ENCODE results near the gene DBI.

DBI gene

GRCh38 chr2:119407430-119408220 is 40.8 kb downstream of the DBI start:
- TF ChIP-seq GATA3 (IDR thresholded peaks at IDR 0.05; ENCODE audit: low read depth, low read length) (no peak), GATA2 (IDR thresholded peaks at IDR 0.05; ENCODE audit: low read depth, low read length) (no peak)

GRCh38 chr2:119408221-119408619 is 41.4 kb downstream of the DBI start:
- TF ChIP-seq GATA2 (IDR thresholded peaks at IDR 0.05; ENCODE audit: low read depth, low read length), result no peak
- TF ChIP-seq GATA3 (IDR thresholded peaks at IDR 0.05; ENCODE audit: low read depth, low read length), result no peak

- TF ChIP-seq GATA3 (IDR thresholded peaks at IDR 0.05; ENCODE audit: low read depth, low read length), result no peak
- TF ChIP-seq GATA2 (IDR thresholded peaks at IDR 0.05; ENCODE audit: low read depth, low read length), result no peak
These were observed 42.7 kb downstream of the DBI start for GRCh38 chr2:119409506-119409905.

GRCh38 chr2:119414894-119415293 is 48.1 kb downstream of the DBI start:
- TF ChIP-seq GATA3 (IDR thresholded peaks at IDR 0.05; ENCODE audit: low read depth, low read length) (no peak), GATA2 (IDR thresholded peaks at IDR 0.05; ENCODE audit: low read depth, low read length) (no peak)

- TF ChIP-seq GATA3 (IDR thresholded peaks at IDR 0.05; ENCODE audit: low read depth, low read length) (no peak), GATA2 (IDR thresholded peaks at IDR 0.05; ENCODE audit: low read depth, low read length) (no peak)
These were observed 48.9 kb downstream of the DBI start for GRCh38 chr2:119415630-119416029.

- no peak for TF ChIP-seq GATA3 (IDR thresholded peaks at IDR 0.05; ENCODE audit: low read depth, low read length)
- TF ChIP-seq GATA2 (IDR thresholded peaks at IDR 0.05; ENCODE audit: low read depth, low read length), result no peak
These were observed 49.6 kb downstream of the DBI start for GRCh38 chr2:119416299-119416923.

- no peak for TF ChIP-seq GATA2 (IDR thresholded peaks at IDR 0.05; ENCODE audit: low read depth, low read length)
- no peak for TF ChIP-seq GATA3 (IDR thresholded peaks at IDR 0.05; ENCODE audit: low read depth, low read length)
These were observed 51.1 kb downstream of the DBI start for GRCh38 chr2:119417908-119418307.

- TF ChIP-seq GATA2 (IDR thresholded peaks at IDR 0.05; ENCODE audit: low read depth, low read length), result no peak
- TF ChIP-seq GATA3 (IDR thresholded peaks at IDR 0.05; ENCODE audit: low read depth, low read length), result no peak
These were observed 52.3 kb downstream of the DBI start for GRCh38 chr2:119419065-119419464.

- no peak for TF ChIP-seq GATA2 (IDR thresholded peaks at IDR 0.05; ENCODE audit: low read depth, low read length)
- no peak for TF ChIP-seq GATA3 (IDR thresholded peaks at IDR 0.05; ENCODE audit: low read depth, low read length)
These were observed 53.2 kb downstream of the DBI start for GRCh38 chr2:119419803-119420508.

GRCh38 chr2:119421304-119421703 is 54.5 kb downstream of the DBI start:
- TF ChIP-seq GATA3 (IDR thresholded peaks at IDR 0.05; ENCODE audit: low read depth, low read length), result no peak
- TF ChIP-seq GATA2 (IDR thresholded peaks at IDR 0.05; ENCODE audit: low read depth, low read length), result no peak

GRCh38 chr2:119421741-119422140 is 55.0 kb downstream of the DBI start:
- TF ChIP-seq GATA3 (IDR thresholded peaks at IDR 0.05; ENCODE audit: low read depth, low read length) (no peak), GATA2 (IDR thresholded peaks at IDR 0.05; ENCODE audit: low read depth, low read length) (no peak)
